Measurements from ENCODE around the gene CDC20B.
"Not testable (repeated sequence)": the region's sequence is repeated elsewhere in the genome, so short reads cannot be mapped to it uniquely, and the experiment has no call there.

CDC20B gene

GRCh38 chr5:55159763-55160492, 13.0 kb downstream of the CDC20B start, which contains the start of gene GPX8:
TSS of gene GPX8 (plus strand) at chr5:55160171. CDS start at chr5:55160193, 22 bp downstream.
- peak; percentile 68 for DNase-seq

- no peak for DNase-seq
Measured at GRCh38 chr5:55154873-55155272, 18.1 kb downstream of the CDC20B start.

GRCh38 chr5:55151923-55152842, 20.8 kb downstream of the CDC20B start:
- DNase-seq: no peak

- no peak for DNase-seq
Measured at GRCh38 chr5:55149308-55149795, 23.6 kb downstream of the CDC20B start.

- peak; percentile 90 for DNase-seq
Measured at GRCh38 chr5:55146543-55147151, 26.3 kb downstream of the CDC20B start.

- no peak for DNase-seq
Measured at GRCh38 chr5:55146080-55146479, 26.9 kb downstream of the CDC20B start.

GRCh38 chr5:55143624-55144023, 29.4 kb downstream of the CDC20B start:
- no peak for DNase-seq

- DNase-seq: peak; percentile 14
Measured at GRCh38 chr5:55141945-55142690, 30.9 kb downstream of the CDC20B start.

- DNase-seq: no peak
Measured at GRCh38 chr5:55140908-55141665, 31.9 kb downstream of the CDC20B start.

GRCh38 chr5:55136521-55136920, 36.5 kb downstream of the CDC20B start:
- DNase-seq: no peak

- DNase-seq: no peak
Measured at GRCh38 chr5:55134053-55134722, 38.8 kb downstream of the CDC20B start.

GRCh38 chr5:55123365-55123764, 49.6 kb downstream of the CDC20B start:
- DNase-seq: no peak

GRCh38 chr5:55114061-55114460, 58.9 kb downstream of the CDC20B start:
- DNase-seq: no peak

GRCh38 chr5:55113327-55113726, 59.6 kb downstream of the CDC20B start:
- DNase-seq: no peak

- DNase-seq: no peak
Measured at GRCh38 chr5:55110217-55110616, 62.8 kb downstream of the CDC20B start.

GRCh38 chr5:55108661-55109060, 64.3 kb downstream of the CDC20B start:
- DNase-seq: no peak

GRCh38 chr5:55105976-55106375, 67.0 kb downstream of the CDC20B start:
- DNase-seq: not testable (repeated sequence)

GRCh38 chr5:55104946-55105701, 67.9 kb downstream of the CDC20B start:
- peak; percentile 10 for DNase-seq

- peak; percentile 28 for DNase-seq
Measured at GRCh38 chr5:55104036-55104772, 68.8 kb downstream of the CDC20B start.

- DNase-seq: peak; percentile 54
Measured at GRCh38 chr5:55102348-55102747, 70.6 kb downstream of the CDC20B start, which contains the start of gene GZMA. TSS of gene GZMA (plus strand) at chr5:55102646. CDS start at chr5:55102683, 37 bp downstream.

All from CD4-positive, alpha-beta T cell treated with Interleukin-10 for 1 hour (primary cell).